Measurements from ENCODE around the gene SMAP1.

Gene SMAP1

GRCh38 chr6:70667711-70668498, at the start of gene SMAP1:
Gene SMAP1, plus strand, starts transcription at chr6:70667883. Its CDS starts 141 bp downstream, at chr6:70668024.
- DNase-seq (ENCODE audit: low spot score): peak; percentile 100

GRCh38 chr6:70620746-70621145, 46.9 kb upstream of the SMAP1 start:
- DNase-seq (ENCODE audit: low spot score): no peak

GRCh38 chr6:70622461-70622860, 45.2 kb upstream of the SMAP1 start:
- DNase-seq (ENCODE audit: low spot score): no peak

GRCh38 chr6:70625436-70625835, 42.2 kb upstream of the SMAP1 start:
- no peak for DNase-seq (ENCODE audit: low spot score)

DNA sequence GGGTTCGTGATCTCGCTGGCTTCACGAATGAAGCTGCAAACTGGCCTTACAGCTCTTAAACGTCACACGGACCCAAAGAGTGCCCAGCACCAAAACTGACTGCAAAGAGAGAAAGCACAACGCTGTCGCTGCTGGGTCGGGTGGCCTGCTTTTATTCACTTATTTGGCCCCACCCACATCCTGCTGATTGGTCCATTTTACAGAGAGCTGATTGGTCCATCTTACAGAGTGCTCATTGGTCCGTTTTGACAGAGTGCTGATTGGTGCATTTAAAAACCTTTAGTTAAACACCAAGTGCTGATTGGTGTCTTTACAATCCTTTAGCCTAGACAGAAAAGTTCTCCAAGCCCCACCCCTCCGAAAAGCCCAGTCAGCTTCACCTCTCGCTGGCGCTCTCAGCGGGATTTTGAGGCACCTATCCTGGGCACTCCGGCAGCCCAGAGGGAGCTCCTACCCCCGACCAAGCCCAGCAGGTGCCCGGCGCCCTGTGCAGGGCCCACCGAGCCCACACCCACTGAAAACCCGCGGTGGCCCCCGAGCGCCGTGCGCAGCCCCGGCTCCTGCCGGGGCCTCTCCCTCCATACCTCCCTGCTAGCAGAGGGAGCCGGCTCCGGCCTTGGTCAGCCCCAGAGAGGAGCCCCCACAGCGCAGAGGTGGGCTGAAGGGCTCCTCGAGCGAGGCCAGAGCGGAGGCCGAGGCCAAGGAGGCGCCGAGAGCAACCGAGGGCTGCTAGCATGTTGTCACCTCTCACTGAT, 40.0 kb upstream of the SMAP1 start:
- DNase-seq (ENCODE audit: low spot score): no peak

GRCh38 chr6:70629929-70630328, 37.8 kb upstream of the SMAP1 start:
- DNase-seq (ENCODE audit: low spot score): no peak

DNA sequence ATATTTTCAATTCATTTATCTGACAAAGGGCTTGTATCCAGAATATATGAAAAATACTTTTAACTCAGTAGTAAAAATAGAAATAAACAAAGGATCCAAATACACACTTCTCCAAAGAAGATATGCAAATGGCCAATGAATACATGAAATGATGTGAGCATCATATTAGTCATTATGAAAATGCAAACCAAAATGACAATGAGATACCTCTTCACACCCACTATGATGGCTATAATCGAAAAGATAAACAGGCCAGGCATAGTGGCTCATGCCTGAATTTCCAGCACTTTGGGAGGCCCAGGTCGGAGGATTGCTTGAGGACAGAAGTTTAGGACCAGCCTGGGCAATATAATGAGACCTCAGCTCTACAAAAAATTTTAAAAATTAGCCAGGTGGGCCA, 33.8 kb upstream of the SMAP1 start:
- no peak for DNase-seq (ENCODE audit: low spot score)

GRCh38 chr6:70636596-70636995, 31.1 kb upstream of the SMAP1 start:
- no peak for DNase-seq (ENCODE audit: low spot score)

DNA sequence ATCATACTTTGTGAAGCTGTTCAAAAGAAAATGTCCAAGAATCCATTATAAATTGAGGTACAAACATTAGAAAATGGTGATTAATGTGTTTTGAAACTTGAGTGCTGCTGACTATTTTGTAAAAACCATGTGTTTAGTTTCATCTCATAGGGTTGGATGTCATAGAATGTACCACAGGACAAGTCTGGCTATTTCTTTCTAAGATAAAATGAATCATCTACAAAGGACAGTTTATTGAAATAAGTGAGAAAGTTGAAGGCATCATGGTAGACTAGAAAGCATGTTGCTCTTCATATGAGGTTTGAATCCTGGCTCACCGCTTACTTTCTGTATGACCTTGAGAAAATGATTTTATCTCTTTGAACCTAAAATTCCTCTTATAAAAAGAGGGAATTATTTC, 29.2 kb upstream of the SMAP1 start:
- no peak for DNase-seq (ENCODE audit: low spot score)

- no peak for DNase-seq (ENCODE audit: low spot score)
Observed at GRCh38 chr6:70651326-70651905, 16.3 kb upstream of the SMAP1 start.

- no peak for DNase-seq (ENCODE audit: low spot score)
Observed at GRCh38 chr6:70652216-70652615, 15.5 kb upstream of the SMAP1 start.

DNA sequence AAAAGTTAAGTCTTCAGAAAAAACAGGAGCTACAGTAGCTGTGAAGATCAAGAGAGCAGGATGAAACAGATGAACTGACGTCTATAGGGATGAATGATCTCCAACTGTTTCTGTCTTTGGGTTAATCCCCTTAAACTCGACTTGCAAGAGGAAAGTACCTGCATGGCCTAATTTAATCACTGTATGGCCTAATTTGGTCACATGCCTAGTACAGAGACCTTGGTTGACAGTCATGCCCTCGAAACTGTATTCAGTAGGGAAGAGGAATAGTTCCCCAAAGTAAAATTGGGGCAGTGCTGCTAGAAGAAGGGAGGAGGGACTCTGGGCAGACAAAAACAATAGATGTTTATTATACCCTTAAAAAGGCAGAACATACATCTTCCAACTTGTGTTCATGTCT, 10.0 kb upstream of the SMAP1 start:
- DNase-seq (ENCODE audit: low spot score): no peak

- DNase-seq (ENCODE audit: low spot score): no peak
Observed at GRCh38 chr6:70663881-70664466, 3.7 kb upstream of the SMAP1 start.

DNA sequence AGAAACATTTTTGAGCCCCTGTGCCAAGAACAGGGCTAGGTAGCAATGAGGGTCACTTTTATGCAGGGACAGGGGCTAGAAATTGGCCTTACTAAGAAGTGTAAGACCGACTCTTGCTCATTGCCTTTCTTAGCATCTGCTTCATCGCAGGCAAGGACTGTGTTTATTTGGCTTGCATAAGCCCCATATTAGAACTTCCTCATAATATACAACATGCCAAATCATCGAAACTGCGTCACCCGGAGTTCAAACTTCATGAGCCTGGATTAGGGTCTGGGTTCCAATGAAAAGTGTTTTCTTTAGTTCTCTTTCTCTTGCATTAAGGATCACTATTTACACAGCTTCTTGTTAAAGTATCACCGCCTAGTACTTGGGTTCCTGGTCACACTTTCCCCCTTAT, 977 bp upstream of the SMAP1 start:
- DNase-seq (ENCODE audit: low spot score): no peak

- no peak for DNase-seq (ENCODE audit: low spot score)
Observed at GRCh38 chr6:70667256-70667710, 400 bp upstream of the SMAP1 start.

DNA sequence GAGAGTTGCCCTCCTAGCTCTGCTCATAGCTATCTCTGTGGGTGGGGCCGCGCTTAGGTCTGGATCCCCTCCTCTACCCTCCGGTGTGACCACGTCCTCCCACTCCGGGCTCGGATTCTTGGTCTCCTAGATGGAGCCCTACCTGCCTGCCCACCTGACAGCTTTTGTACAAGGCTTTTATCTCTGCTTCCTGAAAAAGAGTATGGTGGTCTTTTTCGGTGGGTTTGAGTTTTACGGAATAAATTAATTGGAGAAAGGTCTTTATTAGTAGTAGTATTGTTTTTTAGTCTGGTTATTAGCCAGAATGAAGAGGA, 773 bp downstream of the SMAP1 start:
- no peak for DNase-seq (ENCODE audit: low spot score)

DNA sequence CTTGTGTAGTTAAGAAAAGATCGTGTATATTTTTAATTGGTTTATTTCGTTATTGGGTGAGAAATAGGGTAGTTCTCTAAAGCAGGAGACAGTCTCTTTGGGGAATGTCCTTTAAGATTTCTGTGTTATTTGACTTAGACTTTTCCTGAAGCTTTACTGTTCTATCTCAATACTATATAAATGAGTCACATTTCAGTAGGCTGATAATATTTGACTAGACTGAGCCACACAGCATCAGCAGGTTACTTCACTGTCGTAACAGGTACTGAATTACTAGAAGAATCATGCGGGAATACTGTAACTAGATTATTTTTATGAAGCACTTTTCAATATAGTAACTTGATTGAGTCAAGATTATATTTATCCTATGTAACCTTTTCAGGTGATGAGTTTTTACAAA, 1.4 kb downstream of the SMAP1 start:
- no peak for DNase-seq (ENCODE audit: low spot score)

- DNase-seq (ENCODE audit: low spot score): no peak
Observed at GRCh38 chr6:70672549-70672948, 4.9 kb downstream of the SMAP1 start.

DNA sequence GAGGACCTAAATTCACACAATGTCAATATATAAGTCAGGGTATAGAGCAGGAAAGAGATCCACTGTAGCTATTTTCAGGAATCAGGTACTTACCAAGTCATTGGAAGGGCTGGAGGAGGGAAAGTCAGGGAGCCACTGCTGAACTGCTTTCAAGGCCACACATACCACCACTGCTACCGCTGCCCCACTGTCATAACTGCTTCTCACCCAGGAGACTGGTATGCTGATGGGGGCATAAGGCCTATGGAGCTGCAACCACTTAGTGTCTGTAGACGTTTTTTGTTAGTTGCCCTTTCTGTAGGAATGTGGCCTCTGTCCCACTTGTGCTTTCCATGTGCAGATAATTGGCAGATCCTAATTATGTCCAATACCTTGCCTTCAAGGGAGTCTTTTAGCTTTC, 5.4 kb downstream of the SMAP1 start:
- no peak for DNase-seq (ENCODE audit: low spot score)

GRCh38 chr6:70673601-70674000, 5.9 kb downstream of the SMAP1 start:
- DNase-seq (ENCODE audit: low spot score): peak; percentile 23

GRCh38 chr6:70675822-70676221, 8.1 kb downstream of the SMAP1 start:
- DNase-seq (ENCODE audit: low spot score): no peak

DNA sequence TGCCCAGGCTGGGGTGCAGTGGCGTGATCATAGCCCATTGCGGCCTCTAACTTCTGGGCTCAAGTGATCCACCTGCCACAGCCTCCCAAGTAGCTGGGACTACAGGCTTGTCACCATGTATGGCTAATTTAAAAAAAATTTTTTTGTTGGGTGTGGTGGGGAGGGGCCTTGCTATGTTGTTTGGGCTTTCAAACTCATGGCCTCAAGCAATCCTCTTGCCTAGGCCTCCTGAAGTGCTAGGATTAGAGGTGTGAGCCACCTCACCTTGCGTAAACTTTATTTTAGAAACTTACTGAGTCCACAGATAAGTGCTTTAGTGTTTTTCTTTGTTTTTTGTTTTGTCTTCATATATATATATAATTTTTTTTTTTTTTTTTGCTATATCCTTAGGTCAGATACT, 9.1 kb downstream of the SMAP1 start:
- no peak for DNase-seq (ENCODE audit: low spot score)

DNA sequence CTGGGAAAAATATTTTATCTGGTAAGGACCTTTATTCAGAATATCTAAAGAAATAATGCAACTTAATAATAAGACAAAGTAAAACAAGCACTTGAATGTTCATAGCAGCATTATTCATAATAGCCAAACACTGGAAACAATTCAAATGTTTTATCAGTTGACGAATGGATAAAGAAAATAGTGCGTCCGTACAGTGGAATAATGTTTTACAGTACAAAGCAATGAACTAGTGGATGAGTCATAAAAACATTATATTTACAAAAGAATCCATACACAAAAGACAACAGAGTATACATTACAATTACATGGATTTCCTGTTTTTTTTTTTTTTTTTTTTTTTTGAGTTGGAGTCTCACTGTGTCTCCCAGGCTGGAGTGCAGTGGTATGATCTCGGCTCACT, 12.7 kb downstream of the SMAP1 start:
- no peak for DNase-seq (ENCODE audit: low spot score)

All from GM03348 (cell line).